GM23248 (cell line): ENCODE results near the gene DGKB. TPM values are rescaled to one million over a fixed set of nuclear protein-coding genes. Genes with fewer than 3 reads are reported as not detected.

ENCODE experiments used
- DNase-seq: peaks from one replicate; pipeline ENCODE4 v3.0.0-alpha.2; 2015
- H2AFZ ChIP-seq: fragments of 200-600 bp; sonication (generic); 2 replicates; pipeline ENCODE4 v1.6.1; 2016; ENCODE audit warnings: antibody characterized with exemption
- H3F3A ChIP-seq: fragments of 200-600 bp; sonication (generic); 2 replicates; pipeline ENCODE4 v1.6.1; 2016; ENCODE audit warnings: mild to moderate bottlenecking, antibody characterized with exemption, mixed run types; ENCODE audit not compliant: insufficient read depth
- H3K27ac ChIP-seq: fragments of 200-600 bp; sonication (generic); 2 replicates; pipeline ENCODE4 v1.5.1; 2016; ENCODE audit warnings: mild to moderate bottlenecking
- H3K27me3 ChIP-seq: fragments of 200-600 bp; sonication (generic); replicated peaks from 2 replicates; pipeline ENCODE4 v1.6.1; 2016; ENCODE audit warnings: mild to moderate bottlenecking; ENCODE audit not compliant: insufficient read depth
- H3K36me3 ChIP-seq: fragments of 200-600 bp; sonication (generic); 2 replicates; pipeline ENCODE4 v1.6.1; 2016; ENCODE audit warnings: low read depth, mild to moderate bottlenecking
- H3K4me1 ChIP-seq: fragments of 200-600 bp; sonication (generic); 2 replicates; pipeline ENCODE4 v1.6.1; 2016; ENCODE audit warnings: mild to moderate bottlenecking; ENCODE audit not compliant: insufficient read depth
- H3K4me2 ChIP-seq: fragments of 200-600 bp; sonication (generic); one replicate; pipeline ENCODE4 v1.6.1; 2016; ENCODE audit warnings: mild to moderate bottlenecking; ENCODE audit not compliant: unreplicated experiment
- H3K4me3 ChIP-seq: fragments of 200-600 bp; sonication (generic); 2 replicates; pipeline ENCODE4 v1.5.1; 2016; ENCODE audit warnings: mild to moderate bottlenecking
- H3K79me2 ChIP-seq: fragments of 200-600 bp; sonication (generic); 2 replicates; pipeline ENCODE4 v1.6.1; 2016; ENCODE audit warnings: mild to moderate bottlenecking; ENCODE audit not compliant: insufficient read depth
- H3K9ac ChIP-seq: fragments of 200-600 bp; sonication (generic); 2 replicates; pipeline ENCODE4 v1.6.1; 2016; ENCODE audit warnings: mild to moderate bottlenecking
- H3K9me2 ChIP-seq: fragments of 200-600 bp; sonication (generic); 2 replicates; pipeline ENCODE4 v1.6.1; 2016; ENCODE audit warnings: mixed run types, mild to moderate bottlenecking, moderate library complexity; ENCODE audit not compliant: insufficient read depth
- H3K9me3 ChIP-seq: fragments of 200-600 bp; sonication (generic); one replicate; pipeline ENCODE4 v1.6.1; 2017; ENCODE audit warnings: low read depth
- H4K20me1 ChIP-seq: fragments of 200-600 bp; sonication (generic); 2 replicates; pipeline ENCODE4 v1.6.0; 2016; ENCODE audit not compliant: insufficient read depth
- EZH2 ChIP-seq: fragments of 200-600 bp; sonication (generic); IDR thresholded peaks from 2 replicates; pipeline ENCODE4 v1.6.1; 2018; ENCODE audit warnings: antibody characterized with exemption, mild to moderate bottlenecking; ENCODE audit not compliant: insufficient read depth, poor library complexity, severe bottlenecking
- EZH2phosphoT487 ChIP-seq: fragments of 200-600 bp; sonication (generic); IDR thresholded peaks from 2 replicates; pipeline ENCODE4 v1.6.1; 2018; ENCODE audit warnings: antibody characterized with exemption, moderate library complexity, mild to moderate bottlenecking, low read depth; ENCODE audit not compliant: insufficient read depth
- WGBS, 2 experiments: methylation state at CpG; one replicate each; pipeline ENCODE4 v1.1.6; 2015 to 2017; ENCODE audit warnings: low lambda C conversion rate in 2 of 2, low coverage in 1 of 2; ENCODE audit errors: missing lambda C conversion rate in 2 of 2; 5-methylcytosine and 5-hydroxymethylcytosine counted together
- in situ Hi-C: fragments of 300-500 bp; cut with MboI; formaldehyde crosslinking; loops from 2 replicates; pipeline ENCODE4 v1.15.0; 2020
- polyA plus RNA-seq: library from polyadenylated mRNA; unstranded; fragments of >200 nt; fragmentation: Nextera tagmentation; extraction: Ambion mirVana; gene quantifications from 2 replicates; pipeline ENCODE4 v1.2.1, GENCODE V29; 2016
- total RNA-seq: library from RNA; depleted of rRNA; stranded (reverse); fragments of >200 nt; shearing (Covaris generic); gene quantifications from 2 replicates; pipeline ENCODE4 v1.2.3, GENCODE V29; 2014

The DGKB gene
- total and polyA plus RNA-seq, 2 experiments from 2014 or later: 0.65 to 1.7 TPM

DNA sequence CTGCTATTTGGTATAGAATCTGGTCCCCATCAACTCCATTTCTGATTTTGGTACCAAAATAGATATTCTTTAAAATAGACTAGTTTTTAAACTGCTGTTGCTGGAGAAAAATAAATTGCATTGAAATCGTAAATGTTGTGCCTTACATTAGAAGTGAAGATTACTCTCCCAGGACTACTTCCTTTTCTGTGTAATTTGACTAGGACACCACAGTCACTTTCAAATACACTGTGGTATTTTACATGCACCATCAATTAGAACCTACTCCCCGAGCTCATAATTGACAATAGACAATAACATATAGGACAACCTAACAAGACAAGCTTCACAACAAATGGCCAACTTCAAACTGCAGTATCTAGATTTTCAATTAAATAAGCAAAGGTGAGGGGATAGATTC is 211.5 kb downstream of the DGKB start:
- no peak overlapping the region for H3K4me2 ChIP-seq
- no peak overlapping the region for H2AFZ ChIP-seq
- DNase-seq: no peak
- no peaks in the 10 kb centered on the region for H3F3A ChIP-seq
- no peaks in the 10 kb centered on the region for H3K36me3 ChIP-seq
- H3K27ac ChIP-seq: no peak overlapping the region
- H3K79me2 ChIP-seq: no peaks in the 10 kb centered on the region
- in situ Hi-C loops: loop anchor here (25.0 kb wide), 1 partner anchor 954 kb away; no protein-coding TSS in a partner anchor
- H3K4me1 ChIP-seq: no peaks in the 10 kb centered on the region
- H3K27me3 ChIP-seq: no peaks in the 10 kb centered on the region
- TF ChIP-seq EZH2 (no peak), EZH2phosphoT487 (no peak)
- H3K9ac ChIP-seq: no peak overlapping the region
- H4K20me1 ChIP-seq: no peaks in the 10 kb centered on the region
- no peaks in the 10 kb centered on the region for H3K9me2 ChIP-seq
- H3K4me3 ChIP-seq: no peak overlapping the region
- H3K9me3 ChIP-seq: no peaks in the 10 kb centered on the region
- 25 to 30% methylated on average over 2 of the region's 2 CpGs for WGBS, 2 experiments

DNA sequence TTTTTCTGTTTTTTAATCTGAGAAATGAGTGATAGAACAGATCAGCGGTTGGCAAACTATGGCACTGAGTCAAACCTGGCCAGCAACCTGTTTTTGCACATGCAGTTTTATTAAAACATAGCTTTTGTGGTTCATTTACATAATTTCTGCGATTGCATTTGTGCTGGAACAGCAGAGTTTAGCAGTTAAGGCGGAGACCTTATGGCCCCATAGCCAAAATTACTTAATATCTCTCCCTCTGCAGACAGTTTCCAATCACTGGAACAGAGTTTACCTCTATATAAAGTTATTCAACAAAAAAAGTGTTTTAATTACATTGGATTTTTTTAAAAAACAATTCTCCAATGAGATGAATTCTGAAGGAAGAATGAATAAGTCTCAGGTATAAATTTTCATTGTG is 212.1 kb downstream of the DGKB start:
- in situ Hi-C loops: loop anchor here (25.0 kb wide), 1 partner anchor 953 kb away; no protein-coding TSS in a partner anchor
- Histone ChIP-seq H3K36me3 (no peaks in the 10 kb centered on the region), H3K4me3 (no peak overlapping the region)

DNA sequence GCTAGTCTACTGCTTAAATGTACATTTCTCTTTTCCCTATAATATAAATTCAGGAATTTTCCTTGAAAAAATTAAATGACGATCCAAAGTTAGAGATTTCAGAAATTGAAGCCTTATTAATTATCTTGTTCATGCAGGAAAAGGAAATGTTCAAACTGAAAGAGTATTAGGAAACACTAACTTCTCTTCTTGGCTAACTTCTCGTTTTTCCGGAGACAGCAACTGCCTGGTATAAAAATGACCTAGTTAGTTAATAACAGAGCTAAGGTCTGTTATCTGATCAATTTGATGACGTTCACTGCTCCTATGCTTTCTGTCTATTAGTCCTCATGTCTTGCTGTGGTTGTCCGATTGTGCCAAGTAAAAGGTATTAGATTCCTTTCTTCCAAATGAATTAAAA is 212.5 kb downstream of the DGKB start:
- WGBS, 2 experiments: 47 to 53% methylated on average over 5 of the region's 5 CpGs
- no peaks in the 10 kb centered on the region for H3K9me2 ChIP-seq

More for the DNA sequence above, 212.1 kb downstream of the DGKB start:
- H2AFZ ChIP-seq: no peak overlapping the region
- H3K27ac ChIP-seq: no peak overlapping the region
- H3K79me2 ChIP-seq: no peaks in the 10 kb centered on the region
- H3F3A ChIP-seq: no peaks in the 10 kb centered on the region
- H3K4me2 ChIP-seq: no peak overlapping the region
- 66 to 68% methylated on average over 3 of the region's 3 CpGs for WGBS, 2 experiments
- TF ChIP-seq EZH2phosphoT487 (no peak), EZH2 (no peak)
- H3K9me2 ChIP-seq: no peaks in the 10 kb centered on the region
- no peaks in the 10 kb centered on the region for H3K27me3 ChIP-seq
- DNase-seq: no peak
- no peaks in the 10 kb centered on the region for H4K20me1 ChIP-seq
- H3K4me1 ChIP-seq: no peaks in the 10 kb centered on the region
- no peak overlapping the region for H3K9ac ChIP-seq
- H3K9me3 ChIP-seq: no peaks in the 10 kb centered on the region

DNA sequence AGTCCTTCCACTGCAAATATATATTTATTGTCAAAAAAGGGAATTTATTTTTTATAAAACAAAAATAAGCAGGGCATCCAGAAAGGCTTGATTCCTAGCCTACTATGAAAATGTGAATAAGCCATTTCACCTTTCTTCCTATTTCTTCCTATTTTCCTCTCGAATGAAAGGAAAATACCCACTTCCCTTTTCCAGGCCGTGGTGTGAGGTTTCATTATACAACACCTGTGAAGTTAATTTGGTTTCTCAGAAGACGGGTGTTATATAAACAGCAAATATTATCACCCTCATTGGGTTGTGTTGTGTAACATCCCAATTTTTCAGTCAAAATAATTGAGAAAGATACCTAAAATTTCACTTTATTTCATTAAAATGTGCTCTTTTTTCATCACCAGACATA is 214.3 kb downstream of the DGKB start:
- H3K9ac ChIP-seq: no peak overlapping the region
- TF ChIP-seq EZH2phosphoT487 (no peak), EZH2 (no peak)
- H3K4me1 ChIP-seq: no peaks in the 10 kb centered on the region
- no peak for DNase-seq
- in situ Hi-C loops: loop anchor here (25.0 kb wide), 1 partner anchor 951 kb away; no protein-coding TSS in a partner anchor
- no peak overlapping the region for H3K4me2 ChIP-seq
- H3F3A ChIP-seq: no peaks in the 10 kb centered on the region
- H2AFZ ChIP-seq: no peak overlapping the region
- no peaks in the 10 kb centered on the region for H3K79me2 ChIP-seq
- no peaks in the 10 kb centered on the region for H3K9me2 ChIP-seq
- H3K27me3 ChIP-seq: no peaks in the 10 kb centered on the region
- WGBS, 2 experiments: 51 to 56% methylated on average over 3 of the region's 3 CpGs
- H3K27ac ChIP-seq: no peak overlapping the region
- no peaks in the 10 kb centered on the region for H3K36me3 ChIP-seq
- no peaks in the 10 kb centered on the region for H4K20me1 ChIP-seq
- no peak overlapping the region for H3K4me3 ChIP-seq
- H3K9me3 ChIP-seq: no peaks in the 10 kb centered on the region

More for the DNA sequence above, 212.5 kb downstream of the DGKB start:
- no peak overlapping the region for H2AFZ ChIP-seq
- H4K20me1 ChIP-seq: no peaks in the 10 kb centered on the region
- TF ChIP-seq EZH2 (no peak), EZH2phosphoT487 (no peak)
- H3K4me1 ChIP-seq: no peaks in the 10 kb centered on the region
- H3K27ac ChIP-seq: no peak overlapping the region
- in situ Hi-C loops: loop anchor here (25.0 kb wide), 1 partner anchor 953 kb away; no protein-coding TSS in a partner anchor
- no peaks in the 10 kb centered on the region for H3K9me3 ChIP-seq
- H3F3A ChIP-seq: no peaks in the 10 kb centered on the region
- no peaks in the 10 kb centered on the region for H3K36me3 ChIP-seq
- DNase-seq: no peak
- no peak overlapping the region for H3K9ac ChIP-seq
- H3K27me3 ChIP-seq: no peaks in the 10 kb centered on the region
- H3K79me2 ChIP-seq: no peaks in the 10 kb centered on the region
- H3K4me3 ChIP-seq: no peak overlapping the region
- no peak overlapping the region for H3K4me2 ChIP-seq
